ENCODE data around the gene C19orf25.
"Not testable (repeated sequence)": the region's sequence is repeated elsewhere in the genome, so short reads cannot be mapped to it uniquely, and the experiment has no call there.

The C19orf25 gene

DNA sequence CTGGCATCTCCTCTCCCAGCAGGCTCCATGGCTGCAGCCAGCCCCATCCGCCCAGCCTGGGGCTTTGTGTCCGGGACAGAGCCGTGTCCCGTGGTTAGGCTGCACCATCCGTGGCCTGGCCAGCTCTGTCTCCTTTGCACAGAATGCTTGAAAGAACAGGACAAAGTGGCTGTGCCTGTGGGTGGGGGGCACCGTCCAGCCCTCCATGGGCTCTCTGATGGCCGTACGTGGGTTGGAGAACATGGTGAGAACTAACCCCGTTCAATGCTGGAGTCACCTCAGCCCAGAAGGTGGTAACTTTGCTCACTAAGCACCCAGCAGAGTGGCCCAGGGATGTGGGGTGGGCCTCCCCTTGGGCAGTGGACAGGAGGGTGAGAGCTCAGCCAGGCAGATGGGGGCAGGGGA is 38.0 kb downstream of the C19orf25 start:
- TF ChIP-seq, protein P1, sequence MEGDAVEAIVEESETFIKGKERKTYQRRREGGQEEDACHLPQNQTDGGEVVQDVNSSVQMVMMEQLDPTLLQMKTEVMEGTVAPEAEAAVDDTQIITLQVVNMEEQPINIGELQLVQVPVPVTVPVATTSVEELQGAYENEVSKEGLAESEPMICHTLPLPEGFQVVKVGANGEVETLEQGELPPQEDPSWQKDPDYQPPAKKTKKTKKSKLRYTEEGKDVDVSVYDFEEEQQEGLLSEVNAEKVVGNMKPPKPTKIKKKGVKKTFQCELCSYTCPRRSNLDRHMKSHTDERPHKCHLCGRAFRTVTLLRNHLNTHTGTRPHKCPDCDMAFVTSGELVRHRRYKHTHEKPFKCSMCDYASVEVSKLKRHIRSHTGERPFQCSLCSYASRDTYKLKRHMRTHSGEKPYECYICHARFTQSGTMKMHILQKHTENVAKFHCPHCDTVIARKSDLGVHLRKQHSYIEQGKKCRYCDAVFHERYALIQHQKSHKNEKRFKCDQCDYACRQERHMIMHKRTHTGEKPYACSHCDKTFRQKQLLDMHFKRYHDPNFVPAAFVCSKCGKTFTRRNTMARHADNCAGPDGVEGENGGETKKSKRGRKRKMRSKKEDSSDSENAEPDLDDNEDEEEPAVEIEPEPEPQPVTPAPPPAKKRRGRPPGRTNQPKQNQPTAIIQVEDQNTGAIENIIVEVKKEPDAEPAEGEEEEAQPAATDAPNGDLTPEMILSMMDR (IDR thresholded peaks at IDR 0.05; ENCODE audit: insufficient read depth, low read depth, low read length, missing control alignments), result no peak
- DNase-seq (ENCODE audit: low read depth), result no peak
- no peak overlapping the region for H3K4me3 ChIP-seq (ENCODE audit: low read depth, low read length)

DNA sequence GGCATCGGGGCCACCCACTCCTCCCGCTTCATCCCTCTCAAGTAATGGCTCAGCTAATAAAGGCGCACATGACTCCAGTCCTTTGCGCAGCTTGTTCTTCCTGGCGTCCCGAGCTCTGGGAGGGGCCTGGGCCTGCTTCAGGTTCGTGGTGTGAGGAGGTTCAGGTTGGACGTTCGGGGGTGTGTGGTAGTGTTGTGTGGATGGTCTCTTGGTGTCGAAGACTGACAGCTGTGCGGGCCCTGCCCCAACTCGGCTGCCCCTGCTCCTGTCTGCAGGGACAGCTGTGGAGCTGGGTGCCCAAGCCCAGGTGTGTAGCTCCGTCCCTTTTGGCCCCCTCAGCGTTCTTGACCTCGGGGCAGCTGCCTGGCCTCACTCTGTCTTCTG is 38.6 kb downstream of the C19orf25 start:
- no peak for DNase-seq (ENCODE audit: low read depth)
- TF ChIP-seq, protein P1 (IDR thresholded peaks at IDR 0.05; ENCODE audit: insufficient read depth, low read depth, low read length, missing control alignments), result no peak
- H3K4me3 ChIP-seq (ENCODE audit: low read depth, low read length), result no peak overlapping the region

DNA sequence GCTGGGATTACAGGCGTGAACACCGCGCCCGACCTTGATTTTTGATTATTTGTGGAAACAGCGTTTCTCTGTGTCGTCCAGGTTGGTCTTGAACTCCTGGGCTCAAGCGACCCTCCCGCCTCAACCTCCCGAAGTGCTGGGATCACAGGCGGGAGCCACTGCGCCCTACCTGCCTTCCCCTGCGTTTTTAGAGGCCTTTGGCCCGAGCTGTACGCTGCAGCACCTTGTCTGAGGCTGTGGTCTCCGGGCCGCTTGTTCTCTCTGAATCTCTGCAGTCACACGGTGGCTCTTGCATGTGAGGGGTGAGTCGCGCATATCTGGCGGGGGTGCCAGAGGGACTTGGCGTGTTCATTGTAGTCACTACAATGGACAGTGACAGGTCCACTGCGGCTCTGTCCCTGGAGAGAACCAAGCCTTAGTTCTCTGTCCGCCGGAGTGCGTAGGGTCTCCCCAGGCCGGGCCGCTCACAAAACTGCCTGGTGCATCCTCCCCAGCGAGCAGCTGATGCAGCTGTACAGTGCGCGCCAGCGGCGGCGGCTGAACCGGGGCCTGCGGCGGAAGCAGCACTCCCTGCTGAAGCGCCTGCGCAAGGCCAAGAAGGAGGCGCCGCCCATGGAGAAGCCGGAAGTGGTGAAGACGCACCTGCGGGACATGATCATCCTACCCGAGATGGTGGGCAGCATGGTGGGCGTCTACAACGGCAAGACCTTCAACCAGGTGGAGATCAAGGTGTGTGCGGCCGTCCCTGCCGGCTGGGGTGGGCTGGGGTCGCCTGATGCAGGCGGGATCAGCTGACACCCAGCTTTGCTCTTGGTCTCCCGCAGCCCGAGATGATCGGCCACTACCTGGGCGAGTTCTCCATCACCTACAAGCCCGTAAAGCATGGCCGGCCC is 39.2 kb downstream of the C19orf25 start:
- DNase-seq (ENCODE audit: low read depth), result not testable (repeated sequence)
- peak overlapping the region; percentile 60 for H3K4me3 ChIP-seq (ENCODE audit: low read depth, low read length)

DNA sequence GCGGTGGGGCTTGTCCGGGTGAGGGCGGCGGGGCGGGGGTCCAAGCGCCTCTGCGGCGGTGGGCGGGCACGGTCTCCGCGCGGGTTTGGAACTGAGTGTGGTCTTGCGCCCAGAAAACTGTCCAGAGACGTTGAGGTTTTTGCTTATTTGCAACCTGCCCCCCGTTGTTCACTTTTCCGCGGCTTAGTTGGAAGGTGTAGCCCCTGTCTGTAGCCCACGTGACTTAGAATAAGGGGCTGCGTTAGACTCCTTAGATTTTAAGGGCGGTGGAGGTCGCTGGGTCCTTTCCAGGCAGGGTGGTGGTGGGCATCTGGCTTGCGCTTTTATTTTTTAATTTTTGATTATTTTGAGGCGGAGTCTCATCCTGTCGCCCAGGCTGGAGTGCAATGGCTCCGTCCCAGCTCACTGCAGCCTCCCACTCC is 40.1 kb downstream of the C19orf25 start:
- TF ChIP-seq, protein P1 (IDR thresholded peaks at IDR 0.05; ENCODE audit: insufficient read depth, low read depth, low read length, missing control alignments), result no peak
- H3K4me3 ChIP-seq (ENCODE audit: low read depth, low read length), result peak overlapping the region; percentile 60
- no peak for DNase-seq (ENCODE audit: low read depth)

DNA sequence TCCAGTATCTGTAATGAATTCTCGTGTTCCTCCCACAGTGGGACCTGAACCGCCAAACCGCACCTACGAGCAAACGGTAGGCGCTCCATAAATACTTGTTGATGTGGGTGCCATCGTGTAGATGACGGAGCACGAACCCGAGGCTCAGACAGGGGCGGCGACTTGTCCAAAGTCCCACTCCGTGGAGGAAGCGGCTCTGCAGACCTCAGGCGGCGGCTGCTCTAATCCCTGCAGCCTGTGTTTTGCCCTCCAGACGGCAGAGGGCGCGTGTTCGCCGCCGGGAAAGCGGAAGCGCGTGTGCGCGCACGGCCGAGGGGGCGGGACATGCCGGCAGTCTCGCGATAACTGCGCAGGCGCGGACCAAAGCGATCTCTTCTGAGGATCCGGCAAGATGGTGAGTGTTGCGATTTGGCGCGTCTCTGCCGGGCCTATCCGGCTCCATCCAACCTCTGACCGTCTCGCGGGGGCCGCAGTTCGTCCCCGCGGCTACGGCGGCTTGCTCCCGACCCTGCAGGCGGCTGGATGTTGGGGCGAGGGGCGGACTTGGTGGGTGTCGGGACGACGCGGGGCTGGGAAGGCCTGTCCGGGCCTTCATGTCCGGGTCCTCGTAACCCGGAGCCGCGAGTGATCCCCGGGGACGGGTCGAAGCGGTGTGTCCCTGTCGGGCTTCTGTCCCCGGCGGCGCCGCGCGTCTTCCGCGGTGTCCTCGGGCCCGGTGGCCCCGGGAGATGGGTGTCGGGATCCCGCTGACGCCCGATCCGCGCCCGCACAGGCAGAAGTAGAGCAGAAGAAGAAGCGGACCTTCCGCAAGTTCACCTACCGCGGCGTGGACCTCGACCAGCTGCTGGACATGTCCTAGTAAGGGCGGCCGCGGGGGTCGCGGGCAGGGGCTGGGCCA is 40.7 kb downstream of the C19orf25 start, which contains the start of gene RPS15:
TSS of gene RPS15 (plus strand) at position 362 of the 898 bp plus-strand sequence. CDS start at position 392, 30 bp downstream.
- DNase-seq (ENCODE audit: low read depth), result peak; percentile 98
- TF ChIP-seq, protein P1 (IDR thresholded peaks at IDR 0.05; ENCODE audit: insufficient read depth, low read depth, low read length, missing control alignments), result peak; percentile 98
- peak within 1 kb of the TSS; percentile 60 for H3K4me3 ChIP-seq (ENCODE audit: low read depth, low read length)

DNA sequence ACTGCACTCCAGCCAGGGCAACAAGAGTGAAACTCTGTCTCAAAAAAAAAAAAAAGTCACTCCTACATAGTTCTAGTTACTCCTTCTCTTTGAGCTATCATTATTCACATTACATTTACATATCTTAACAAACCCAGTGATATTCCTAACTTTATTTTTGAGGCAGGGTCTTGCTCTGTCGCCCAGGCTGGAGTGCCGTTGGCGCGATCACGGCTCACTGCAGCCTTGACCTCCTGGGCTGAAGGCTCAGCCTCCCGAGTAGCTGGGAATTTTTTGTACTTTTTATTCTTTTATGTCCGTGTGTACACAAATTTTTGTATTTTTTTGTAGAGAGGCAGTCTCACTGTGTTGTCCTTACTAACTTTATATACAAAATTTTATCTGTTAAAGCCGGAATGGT is 41.4 kb downstream of the C19orf25 start:
- no peak for DNase-seq (ENCODE audit: low read depth)
- peak overlapping the region; percentile 60 for H3K4me3 ChIP-seq (ENCODE audit: low read depth, low read length)
- TF ChIP-seq, protein P1 (IDR thresholded peaks at IDR 0.05; ENCODE audit: insufficient read depth, low read depth, low read length, missing control alignments), result no peak

Data from GM12865 (cell line).